GM21723 (cell line): Measurements from ENCODE around the gene MAGI2.

Source experiments
- ATAC-seq: cut with Tn5 transposase; IDR thresholded peaks from one replicate; pipeline ENCODE4 v1.9.1; 2021; ENCODE audit warnings: mild to moderate bottlenecking, moderate library complexity; ENCODE audit not compliant: unreplicated experiment

The MAGI2 gene

GRCh38 chr7:78842068-78842467 lies 611.4 kb downstream of the MAGI2 start:
- ATAC-seq = no peak

- no peak for ATAC-seq
These were observed 617.6 kb downstream of the MAGI2 start for GRCh38 chr7:78835897-78836296.

GRCh38 chr7:78828317-78828716 lies 625.1 kb downstream of the MAGI2 start:
- no peak for ATAC-seq

GRCh38 chr7:78803501-78804127 lies 649.9 kb downstream of the MAGI2 start:
- no peak for ATAC-seq

- ATAC-seq = no peak
These were observed 659.4 kb downstream of the MAGI2 start for GRCh38 chr7:78794101-78794500.

GRCh38 chr7:78792624-78793023 lies 660.8 kb downstream of the MAGI2 start:
- no peak for ATAC-seq

GRCh38 chr7:78792006-78792405 lies 661.5 kb downstream of the MAGI2 start:
- no peak for ATAC-seq

- no peak for ATAC-seq
These were observed 665.0 kb downstream of the MAGI2 start for GRCh38 chr7:78788464-78788863.

- ATAC-seq = no peak
These were observed 665.6 kb downstream of the MAGI2 start for GRCh38 chr7:78787854-78788253.

GRCh38 chr7:78786055-78786454 lies 667.4 kb downstream of the MAGI2 start:
- ATAC-seq = no peak

GRCh38 chr7:78783179-78783962 lies 670.1 kb downstream of the MAGI2 start:
- no peak for ATAC-seq

GRCh38 chr7:78780560-78780959 lies 672.9 kb downstream of the MAGI2 start:
- ATAC-seq = no peak

GRCh38 chr7:78779788-78780187 lies 673.7 kb downstream of the MAGI2 start:
- ATAC-seq = no peak

GRCh38 chr7:78777829-78778228 lies 675.6 kb downstream of the MAGI2 start:
- ATAC-seq = no peak

GRCh38 chr7:78770422-78771410 lies 682.8 kb downstream of the MAGI2 start:
- no peak for ATAC-seq

GRCh38 chr7:78769481-78770101 lies 683.9 kb downstream of the MAGI2 start:
- peak; percentile 86 for ATAC-seq

- ATAC-seq = no peak
These were observed 684.6 kb downstream of the MAGI2 start for GRCh38 chr7:78768859-78769258.

- no peak for ATAC-seq
These were observed 687.3 kb downstream of the MAGI2 start for GRCh38 chr7:78765943-78766729.

- no peak for ATAC-seq
These were observed 688.9 kb downstream of the MAGI2 start for GRCh38 chr7:78764571-78764970.

- no peak for ATAC-seq
These were observed 690.8 kb downstream of the MAGI2 start for GRCh38 chr7:78762625-78763024.
